Measurements from ENCODE around the gene CADPS2.

DNA sequence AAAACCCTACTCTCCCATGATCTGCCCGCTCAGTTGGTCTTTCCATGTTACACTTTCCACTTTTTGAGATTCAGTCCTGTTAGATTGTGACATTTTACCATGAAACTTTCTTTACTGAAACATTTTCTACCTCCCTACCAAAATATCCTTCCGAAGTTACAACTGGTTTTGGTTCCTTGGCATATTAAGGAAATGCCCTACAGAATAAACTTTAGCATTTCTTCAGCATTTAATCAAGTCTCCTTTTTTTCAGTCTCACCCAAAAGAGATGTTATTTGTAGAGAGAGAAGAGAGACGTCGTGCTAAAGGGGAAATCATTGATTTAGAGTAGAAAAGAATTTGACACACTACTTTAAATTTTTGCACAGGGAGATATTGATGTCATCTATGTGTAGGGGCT, 572.0 kb downstream of the CADPS2 start:
- TF ChIP-seq, protein P1, sequence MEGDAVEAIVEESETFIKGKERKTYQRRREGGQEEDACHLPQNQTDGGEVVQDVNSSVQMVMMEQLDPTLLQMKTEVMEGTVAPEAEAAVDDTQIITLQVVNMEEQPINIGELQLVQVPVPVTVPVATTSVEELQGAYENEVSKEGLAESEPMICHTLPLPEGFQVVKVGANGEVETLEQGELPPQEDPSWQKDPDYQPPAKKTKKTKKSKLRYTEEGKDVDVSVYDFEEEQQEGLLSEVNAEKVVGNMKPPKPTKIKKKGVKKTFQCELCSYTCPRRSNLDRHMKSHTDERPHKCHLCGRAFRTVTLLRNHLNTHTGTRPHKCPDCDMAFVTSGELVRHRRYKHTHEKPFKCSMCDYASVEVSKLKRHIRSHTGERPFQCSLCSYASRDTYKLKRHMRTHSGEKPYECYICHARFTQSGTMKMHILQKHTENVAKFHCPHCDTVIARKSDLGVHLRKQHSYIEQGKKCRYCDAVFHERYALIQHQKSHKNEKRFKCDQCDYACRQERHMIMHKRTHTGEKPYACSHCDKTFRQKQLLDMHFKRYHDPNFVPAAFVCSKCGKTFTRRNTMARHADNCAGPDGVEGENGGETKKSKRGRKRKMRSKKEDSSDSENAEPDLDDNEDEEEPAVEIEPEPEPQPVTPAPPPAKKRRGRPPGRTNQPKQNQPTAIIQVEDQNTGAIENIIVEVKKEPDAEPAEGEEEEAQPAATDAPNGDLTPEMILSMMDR (conservative IDR thresholded peaks at IDR 0.05; ENCODE audit: low read length), result no peak
- TF ChIP-seq EZH2phosphoT487 (IDR thresholded peaks at IDR 0.05; ENCODE audit: borderline replicate concordance, low read depth, low read length), result no peak
